ENCODE data around the gene AGK. TPM values are rescaled to one million over a fixed set of nuclear protein-coding genes. Genes with fewer than 3 reads are reported as not detected.

AGK gene
- total RNA-seq, 1 donor from 2014 or later = 19.8 TPM

DNA sequence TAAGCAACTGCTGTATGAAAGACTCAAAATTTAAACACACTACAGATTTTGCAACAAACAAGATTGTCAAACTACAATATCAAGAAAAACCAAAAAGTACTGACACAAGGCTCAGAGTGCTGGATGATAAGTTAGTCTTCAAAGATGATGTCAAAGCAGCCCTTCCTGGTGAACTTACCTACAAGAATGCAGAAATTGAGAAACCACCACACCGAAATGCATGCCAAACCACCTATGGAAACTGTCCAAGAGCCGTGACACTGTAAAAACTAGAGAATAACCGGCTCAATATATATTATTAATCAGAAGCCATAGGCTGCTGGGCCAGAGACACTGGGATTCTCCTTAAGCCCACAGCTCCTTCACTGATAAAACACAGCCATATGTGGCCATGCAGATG lies 125.4 kb downstream of the AGK start:
- no peak for ATAC-seq
- intact Hi-C loops (cut with DNase I) = no loop called here
- Histone ChIP-seq H3K27ac (no peak overlapping the region), H3K4me1 (peaks cover 13% of the 10 kb centered on the region), H3K4me3 (no peak overlapping the region), H3K27me3 (ENCODE audit: low read depth) (no peaks in the 10 kb centered on the region), H3K9me3 (no peaks in the 10 kb centered on the region), H3K36me3 (peaks cover 31% of the 10 kb centered on the region)
- DNase-seq = no peak
- TF ChIP-seq, protein P1, sequence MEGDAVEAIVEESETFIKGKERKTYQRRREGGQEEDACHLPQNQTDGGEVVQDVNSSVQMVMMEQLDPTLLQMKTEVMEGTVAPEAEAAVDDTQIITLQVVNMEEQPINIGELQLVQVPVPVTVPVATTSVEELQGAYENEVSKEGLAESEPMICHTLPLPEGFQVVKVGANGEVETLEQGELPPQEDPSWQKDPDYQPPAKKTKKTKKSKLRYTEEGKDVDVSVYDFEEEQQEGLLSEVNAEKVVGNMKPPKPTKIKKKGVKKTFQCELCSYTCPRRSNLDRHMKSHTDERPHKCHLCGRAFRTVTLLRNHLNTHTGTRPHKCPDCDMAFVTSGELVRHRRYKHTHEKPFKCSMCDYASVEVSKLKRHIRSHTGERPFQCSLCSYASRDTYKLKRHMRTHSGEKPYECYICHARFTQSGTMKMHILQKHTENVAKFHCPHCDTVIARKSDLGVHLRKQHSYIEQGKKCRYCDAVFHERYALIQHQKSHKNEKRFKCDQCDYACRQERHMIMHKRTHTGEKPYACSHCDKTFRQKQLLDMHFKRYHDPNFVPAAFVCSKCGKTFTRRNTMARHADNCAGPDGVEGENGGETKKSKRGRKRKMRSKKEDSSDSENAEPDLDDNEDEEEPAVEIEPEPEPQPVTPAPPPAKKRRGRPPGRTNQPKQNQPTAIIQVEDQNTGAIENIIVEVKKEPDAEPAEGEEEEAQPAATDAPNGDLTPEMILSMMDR (IDR thresholded peaks at IDR 0.05) = no peak

DNA sequence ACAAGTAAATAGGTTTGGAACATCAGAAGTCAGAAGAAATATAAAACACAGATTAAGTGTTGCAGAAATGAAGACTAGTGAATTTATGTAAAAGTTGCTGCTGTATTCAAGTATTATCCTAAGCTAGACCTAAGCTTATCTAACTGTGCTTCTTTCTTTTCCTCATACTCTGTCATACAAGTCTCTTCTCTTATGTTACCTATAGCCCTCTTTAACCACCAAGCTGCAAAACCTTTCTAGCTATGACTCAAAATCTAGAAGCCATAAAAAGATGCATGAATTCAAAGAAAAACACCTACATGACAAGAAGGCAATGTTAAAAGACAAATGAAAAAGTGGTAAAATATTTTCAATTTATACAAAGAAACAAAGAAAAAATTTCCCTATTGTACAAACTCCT lies 127.8 kb downstream of the AGK start:
- H3K27me3 ChIP-seq (ENCODE audit: low read depth) = no peaks in the 10 kb centered on the region
- ATAC-seq (no peak), DNase-seq (no peak)
- no peak overlapping the region for H3K27ac ChIP-seq
- TF ChIP-seq, protein P1 (IDR thresholded peaks at IDR 0.05) = no peak
- no peak overlapping the region for H3K4me3 ChIP-seq
- peaks cover 5% of the 10 kb centered on the region for H3K4me1 ChIP-seq
- peaks cover 37% of the 10 kb centered on the region for H3K36me3 ChIP-seq
- intact Hi-C loops (cut with DNase I) = no loop called here
- no peaks in the 10 kb centered on the region for H3K9me3 ChIP-seq

DNA sequence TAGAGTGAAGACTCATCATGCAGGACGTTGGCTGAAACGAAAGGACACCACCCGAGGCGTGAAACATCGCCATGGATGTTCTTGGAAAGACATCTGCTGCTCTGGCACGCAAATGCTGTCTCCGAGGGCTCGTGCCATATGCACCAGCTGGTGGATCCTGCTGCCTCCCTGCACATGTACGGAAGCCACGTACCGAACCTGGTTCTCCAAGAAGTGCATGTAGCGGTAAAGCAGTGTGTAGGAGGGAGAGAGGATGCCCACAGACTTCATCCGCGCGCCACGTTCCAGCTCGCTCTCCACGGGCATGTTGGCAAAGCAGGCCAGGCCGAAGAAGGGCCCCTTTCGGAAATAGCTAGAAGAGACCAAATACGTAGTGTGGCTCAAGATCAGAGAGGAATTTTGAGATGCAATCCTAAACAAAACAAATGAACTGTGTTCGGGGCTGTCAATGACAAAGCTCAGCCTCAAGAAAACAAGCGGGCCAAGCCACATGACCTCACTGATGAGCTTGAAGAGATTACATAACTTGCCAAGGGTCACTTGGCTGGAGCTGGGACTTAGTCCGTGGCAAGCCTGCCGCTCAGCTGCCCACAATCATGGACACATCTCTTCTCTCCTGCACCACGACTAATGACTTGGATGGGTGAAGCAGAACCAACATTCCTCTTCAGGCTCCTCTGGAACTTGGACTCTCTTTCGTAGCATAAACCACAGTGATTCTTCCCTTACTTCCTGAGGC lies 134.2 kb downstream of the AGK start:
- Histone ChIP-seq H3K27ac (peak overlapping the region; percentile 48), H3K36me3 (peaks cover 47% of the 10 kb centered on the region), H3K9me3 (no peaks in the 10 kb centered on the region), H3K4me1 (peaks cover 6% of the 10 kb centered on the region), H3K4me3 (no peak overlapping the region), H3K27me3 (ENCODE audit: low read depth) (no peaks in the 10 kb centered on the region)
- intact Hi-C loops (cut with DNase I) = no loop called here
- DNase-seq (no peak), ATAC-seq (peak; percentile 70 to 90)
- TF ChIP-seq, protein P1 (IDR thresholded peaks at IDR 0.05) = no peak

DNA sequence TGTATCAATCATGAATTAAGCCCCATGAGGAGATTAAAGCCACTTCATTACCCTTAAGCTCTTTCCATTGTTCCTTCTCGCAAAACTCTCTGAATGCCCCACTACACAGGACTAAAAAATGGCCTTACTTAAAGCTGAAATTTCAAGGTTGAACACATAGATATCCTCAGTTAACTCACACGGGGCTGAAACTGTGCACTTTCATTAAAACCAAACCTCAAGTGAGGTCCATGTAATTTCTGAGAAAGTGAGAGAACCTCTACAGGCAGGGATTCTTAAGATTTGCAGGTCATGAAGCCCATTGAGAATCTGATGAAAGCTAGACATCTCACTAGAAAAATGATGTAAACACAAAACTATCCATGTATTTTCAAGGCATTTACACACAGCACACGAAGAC lies 134.9 kb downstream of the AGK start:
- peak overlapping the region; percentile 46 for H3K27ac ChIP-seq
- H3K9me3 ChIP-seq = no peaks in the 10 kb centered on the region
- intact Hi-C loops (cut with DNase I) = no loop called here

DNA sequence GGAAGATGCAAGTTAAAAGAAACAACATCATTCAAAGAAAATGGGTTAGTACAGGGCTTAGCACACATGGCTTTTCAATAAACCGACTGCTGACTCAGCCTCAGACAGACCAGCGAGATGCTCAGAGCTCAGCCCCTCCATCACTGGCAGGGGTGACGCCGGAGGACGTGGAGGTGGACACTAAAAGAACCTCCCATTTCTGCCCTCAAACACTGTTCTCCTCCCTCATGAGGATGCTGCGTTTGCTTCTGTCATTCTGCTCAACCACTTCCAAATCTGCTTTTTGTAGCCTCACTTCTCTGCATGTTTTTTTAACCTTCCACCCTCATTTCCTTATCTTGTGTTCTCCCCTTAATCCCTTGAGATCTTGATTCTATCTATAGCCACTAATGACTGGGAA lies 135.5 kb downstream of the AGK start:
- intact Hi-C loops (cut with DNase I) = no loop called here
- H3K4me1 ChIP-seq = peaks cover 6% of the 10 kb centered on the region
- H3K27ac ChIP-seq = no peak overlapping the region
- H3K36me3 ChIP-seq = peaks cover 36% of the 10 kb centered on the region
- no peak overlapping the region for H3K4me3 ChIP-seq
- ATAC-seq (no peak), DNase-seq (no peak)
- H3K9me3 ChIP-seq = no peaks in the 10 kb centered on the region
- TF ChIP-seq, protein P1 (IDR thresholded peaks at IDR 0.05) = no peak
- no peaks in the 10 kb centered on the region for H3K27me3 ChIP-seq (ENCODE audit: low read depth)

More for the DNA sequence above, 134.9 kb downstream of the AGK start:
- Histone ChIP-seq H3K4me1 (peaks cover 6% of the 10 kb centered on the region), H3K4me3 (no peak overlapping the region), H3K27me3 (ENCODE audit: low read depth) (no peaks in the 10 kb centered on the region), H3K36me3 (peaks cover 41% of the 10 kb centered on the region)
- TF ChIP-seq, protein P1 (IDR thresholded peaks at IDR 0.05) = no peak
- DNase-seq (no peak), ATAC-seq (no peak)
